ENCODE results near the gene CHCT1. TPM values are rescaled to one million over a fixed set of nuclear protein-coding genes. Genes with fewer than 3 reads are reported as not detected.

The CHCT1 gene
- total RNA-seq, 4 donors from 2014 or later, result not detected

GRCh38 chr17:60387666-60388065 is 34.6 kb upstream of the CHCT1 start:
- DNase-seq (ENCODE audit: low spot score), result no peak
- ATAC-seq (ENCODE audit: low FRiP score), result no peak
- TF ChIP-seq, protein P1, sequence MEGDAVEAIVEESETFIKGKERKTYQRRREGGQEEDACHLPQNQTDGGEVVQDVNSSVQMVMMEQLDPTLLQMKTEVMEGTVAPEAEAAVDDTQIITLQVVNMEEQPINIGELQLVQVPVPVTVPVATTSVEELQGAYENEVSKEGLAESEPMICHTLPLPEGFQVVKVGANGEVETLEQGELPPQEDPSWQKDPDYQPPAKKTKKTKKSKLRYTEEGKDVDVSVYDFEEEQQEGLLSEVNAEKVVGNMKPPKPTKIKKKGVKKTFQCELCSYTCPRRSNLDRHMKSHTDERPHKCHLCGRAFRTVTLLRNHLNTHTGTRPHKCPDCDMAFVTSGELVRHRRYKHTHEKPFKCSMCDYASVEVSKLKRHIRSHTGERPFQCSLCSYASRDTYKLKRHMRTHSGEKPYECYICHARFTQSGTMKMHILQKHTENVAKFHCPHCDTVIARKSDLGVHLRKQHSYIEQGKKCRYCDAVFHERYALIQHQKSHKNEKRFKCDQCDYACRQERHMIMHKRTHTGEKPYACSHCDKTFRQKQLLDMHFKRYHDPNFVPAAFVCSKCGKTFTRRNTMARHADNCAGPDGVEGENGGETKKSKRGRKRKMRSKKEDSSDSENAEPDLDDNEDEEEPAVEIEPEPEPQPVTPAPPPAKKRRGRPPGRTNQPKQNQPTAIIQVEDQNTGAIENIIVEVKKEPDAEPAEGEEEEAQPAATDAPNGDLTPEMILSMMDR (IDR thresholded peaks at IDR 0.05), result no peak

DNA sequence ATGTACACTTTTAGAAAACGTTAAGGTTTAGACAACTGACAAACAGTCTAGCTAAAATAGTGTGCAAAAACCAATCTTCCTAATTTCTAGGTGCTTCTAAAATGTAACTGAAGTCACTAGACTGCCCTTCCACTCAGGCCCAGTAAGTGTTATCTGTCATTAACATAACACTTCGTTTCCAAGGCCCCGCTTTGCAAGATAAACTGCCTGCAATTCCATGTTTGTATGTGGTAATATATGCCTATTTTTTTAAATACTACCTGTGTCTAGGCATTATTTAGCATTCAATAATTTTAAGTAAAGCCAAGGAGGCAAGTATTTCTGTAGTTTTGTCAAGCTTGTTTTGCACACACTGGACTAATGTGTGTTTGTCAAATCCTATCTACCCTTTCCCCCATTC is 33.5 kb upstream of the CHCT1 start:
- ATAC-seq (ENCODE audit: low FRiP score), result no peak

DNA sequence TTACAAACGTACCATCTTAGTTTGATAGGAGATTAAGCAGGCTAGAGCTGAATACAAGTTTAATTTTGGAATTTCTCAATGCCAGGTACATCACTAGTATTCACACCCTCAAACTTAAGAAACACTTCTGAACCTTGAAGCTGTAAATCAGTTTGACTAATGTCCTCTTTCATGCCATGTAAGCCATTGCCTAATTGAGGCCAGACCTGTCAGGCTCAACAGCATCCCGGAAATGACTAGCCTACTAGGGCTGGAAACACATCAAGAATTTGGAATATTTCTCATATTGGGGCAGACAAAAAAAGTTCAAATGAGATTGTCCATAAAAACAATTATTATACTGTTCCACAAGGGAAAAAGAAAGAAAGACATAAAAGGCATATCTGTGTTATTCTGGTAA is 32.1 kb upstream of the CHCT1 start:
- TF ChIP-seq, protein P1 (IDR thresholded peaks at IDR 0.05), result no peak
- no peak for DNase-seq (ENCODE audit: low spot score)
- peak; percentile 42 for ATAC-seq (ENCODE audit: low FRiP score)

More for the DNA sequence above, 33.5 kb upstream of the CHCT1 start:
- no peak for DNase-seq (ENCODE audit: low spot score)
- TF ChIP-seq, protein P1 (IDR thresholded peaks at IDR 0.05), result no peak

DNA sequence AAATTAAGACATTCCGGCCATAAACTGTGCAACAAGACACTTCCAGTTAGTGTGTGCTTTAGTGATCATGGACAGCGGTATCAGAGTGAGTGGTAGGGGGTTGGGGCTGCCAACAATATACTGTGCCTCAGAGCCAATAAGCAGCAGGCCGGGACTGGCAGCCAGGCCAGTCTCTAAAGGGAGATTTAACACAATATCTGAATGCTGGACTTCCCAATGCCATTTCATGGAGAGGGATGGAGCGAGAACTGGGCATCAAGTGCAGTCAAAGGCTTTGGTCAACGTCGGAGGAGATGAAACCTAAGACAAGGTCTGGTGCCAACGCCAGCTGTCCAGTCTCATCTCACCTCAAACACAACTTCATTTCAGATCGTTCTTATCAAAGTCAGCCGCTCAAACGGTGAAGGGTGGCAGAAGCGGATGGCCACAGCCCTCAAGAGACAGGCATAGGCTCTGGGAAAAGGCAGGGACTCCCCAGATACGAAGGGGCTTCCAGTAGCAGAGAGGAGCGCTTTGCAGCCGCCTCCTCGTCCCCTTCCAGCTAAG is 31.3 kb upstream of the CHCT1 start:
- DNase-seq (ENCODE audit: low spot score) (no peak), ATAC-seq (ENCODE audit: low FRiP score) (no peak)
- TF ChIP-seq, protein P1 (IDR thresholded peaks at IDR 0.05), result no peak

DNA sequence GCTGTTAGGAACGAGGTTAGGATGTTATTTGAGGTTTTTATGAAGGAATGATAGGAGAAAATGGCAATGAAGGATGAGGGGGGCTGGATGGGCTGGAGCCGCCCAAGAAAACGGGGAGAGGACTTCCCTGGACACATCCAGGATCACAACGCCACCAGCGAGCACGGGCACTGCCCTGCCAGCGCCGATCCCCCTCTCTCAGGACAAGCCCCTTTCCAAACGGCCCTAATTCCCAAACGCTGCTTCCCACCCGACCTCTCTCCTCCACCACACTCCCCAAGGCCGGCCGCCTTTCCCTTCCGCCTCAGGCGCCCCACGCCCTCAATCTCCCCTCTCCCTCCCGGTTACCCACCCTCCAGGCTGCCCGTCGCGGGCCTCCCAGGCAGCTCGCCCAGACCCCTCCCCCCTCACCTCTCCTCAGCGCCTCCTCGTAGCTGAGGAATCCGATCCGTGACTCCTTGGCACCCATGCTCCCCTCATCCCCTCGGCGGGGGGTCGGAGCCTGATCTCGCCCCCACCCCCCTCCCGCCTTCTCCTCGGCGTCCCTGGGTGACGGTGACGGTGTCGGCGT is 30.7 kb upstream of the CHCT1 start:
- ATAC-seq (ENCODE audit: low FRiP score) (peak; percentile 67), DNase-seq (ENCODE audit: low spot score) (no peak)
- TF ChIP-seq, protein P1 (IDR thresholded peaks at IDR 0.05), result no peak

GRCh38 chr17:60392042-60392844 is 30.0 kb upstream of the CHCT1 start, which contains the start of gene USP32:
Gene USP32 (minus strand): TSS chr17:60392133. CDS start chr17:60391939, 194 bp downstream.
- peak; percentile 97 for DNase-seq (ENCODE audit: low spot score)
- TF ChIP-seq, protein P1 (IDR thresholded peaks at IDR 0.05), result no peak
- ATAC-seq (ENCODE audit: low FRiP score), result peak; percentile 97
